ENCODE data around the gene FAM13A. TPM values are rescaled to one million over a fixed set of nuclear protein-coding genes. Genes with fewer than 3 reads are reported as not detected.

The FAM13A gene
- polyA plus RNA-seq, 1 of the 3 experiments (the other 2 are of a cell fraction): 0.67 TPM

DNA sequence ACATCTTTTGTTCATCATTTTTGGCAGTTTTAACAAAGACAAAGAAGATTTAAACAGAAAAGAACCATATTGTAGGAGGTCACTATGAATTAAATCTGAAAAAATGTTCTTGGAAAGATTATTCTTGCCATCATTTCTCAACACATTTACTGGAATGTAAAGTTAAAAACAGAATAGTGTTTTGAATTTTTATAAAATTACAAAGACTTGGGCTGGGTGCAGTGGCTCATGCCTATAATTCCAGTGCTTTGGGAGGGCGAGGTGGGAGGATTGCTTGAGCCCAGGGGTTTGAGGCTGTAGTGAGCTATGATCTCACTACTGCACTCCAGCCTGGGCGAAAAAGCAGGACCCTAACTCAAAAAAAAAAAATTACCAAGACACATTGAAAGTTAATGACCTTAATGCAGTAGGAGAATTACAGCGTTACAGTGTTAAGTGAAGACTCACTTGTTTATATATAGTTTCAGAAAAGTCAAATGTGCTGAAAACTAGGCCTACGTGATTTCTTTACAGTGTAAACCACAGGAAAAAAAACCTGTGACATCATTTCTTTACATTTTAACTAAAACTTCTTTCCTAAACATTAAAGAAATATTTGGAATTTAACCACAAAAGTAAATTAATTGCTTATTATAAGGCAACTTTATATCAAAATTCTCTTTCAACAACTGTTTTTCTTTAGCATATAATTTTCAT is 7.9 kb downstream of the FAM13A start:
- H3K79me2 ChIP-seq (ENCODE audit: insufficient read depth): no peaks in the 10 kb centered on the region
- ChIA-PET CTCF (no interaction called here), POLR2A (no interaction called here)
- H3K4me2 ChIP-seq: no peak overlapping the region
- H3K27me3 ChIP-seq (ENCODE audit: insufficient read depth): no peaks in the 10 kb centered on the region
- no peaks in the 10 kb centered on the region for H3K36me3 ChIP-seq (replicated peaks in 1 of 2; ENCODE audit: control insufficient read depth in 1 of 2, insufficient read depth in 2 of 2, low read length in 1 of 2)
- no peak for DNase-seq
- H3K9me2 ChIP-seq: no peaks in the 10 kb centered on the region
- H3K9me3 ChIP-seq: no peaks in the 10 kb centered on the region
- H3F3A ChIP-seq (replicated peaks; ENCODE audit: insufficient read depth): no peaks in the 10 kb centered on the region
- no peak overlapping the region for H3K4me3 ChIP-seq (ENCODE audit: low read depth in 2 of 2, low read length in 1 of 2)
- no peaks in the 10 kb centered on the region for H4K20me1 ChIP-seq (ENCODE audit: insufficient read depth)
- H3K27ac ChIP-seq (ENCODE audit: low read depth in 2 of 2, low read length in 1 of 2): no peak overlapping the region
- TF ChIP-seq EZH2phosphoT487 (IDR thresholded peaks at IDR 0.05; ENCODE audit: borderline replicate concordance, low read depth): no peak
- no peak for TF ChIP-seq RFX5 (IDR thresholded peaks at IDR 0.05; ENCODE audit: low read length)
- TF ChIP-seq, protein P1, sequence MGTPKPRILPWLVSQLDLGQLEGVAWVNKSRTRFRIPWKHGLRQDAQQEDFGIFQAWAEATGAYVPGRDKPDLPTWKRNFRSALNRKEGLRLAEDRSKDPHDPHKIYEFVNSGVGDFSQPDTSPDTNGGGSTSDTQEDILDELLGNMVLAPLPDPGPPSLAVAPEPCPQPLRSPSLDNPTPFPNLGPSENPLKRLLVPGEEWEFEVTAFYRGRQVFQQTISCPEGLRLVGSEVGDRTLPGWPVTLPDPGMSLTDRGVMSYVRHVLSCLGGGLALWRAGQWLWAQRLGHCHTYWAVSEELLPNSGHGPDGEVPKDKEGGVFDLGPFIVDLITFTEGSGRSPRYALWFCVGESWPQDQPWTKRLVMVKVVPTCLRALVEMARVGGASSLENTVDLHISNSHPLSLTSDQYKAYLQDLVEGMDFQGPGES (IDR thresholded peaks at IDR 0.05; ENCODE audit: low read depth, low read length): no peak
- no peak for TF ChIP-seq CHD2 (IDR thresholded peaks at IDR 0.05; ENCODE audit: low read length, partially characterized antibody)
- no peak for TF ChIP-seq POLR2AphosphoS5 (IDR thresholded peaks at IDR 0.05; ENCODE audit: low read depth, low read length)
- H2AFZ ChIP-seq (ENCODE audit: low read depth): no peak overlapping the region
- no peak overlapping the region for H3K9ac ChIP-seq
- 58% methylated on average over 4 of the region's 4 CpGs for WGBS (ENCODE audit: low lambda C conversion rate)
- no peaks in the 10 kb centered on the region for H3K4me1 ChIP-seq (ENCODE audit: control insufficient read depth in 1 of 2, insufficient read depth in 2 of 2, low read depth in 1 of 2, low read length in 1 of 2)

DNA sequence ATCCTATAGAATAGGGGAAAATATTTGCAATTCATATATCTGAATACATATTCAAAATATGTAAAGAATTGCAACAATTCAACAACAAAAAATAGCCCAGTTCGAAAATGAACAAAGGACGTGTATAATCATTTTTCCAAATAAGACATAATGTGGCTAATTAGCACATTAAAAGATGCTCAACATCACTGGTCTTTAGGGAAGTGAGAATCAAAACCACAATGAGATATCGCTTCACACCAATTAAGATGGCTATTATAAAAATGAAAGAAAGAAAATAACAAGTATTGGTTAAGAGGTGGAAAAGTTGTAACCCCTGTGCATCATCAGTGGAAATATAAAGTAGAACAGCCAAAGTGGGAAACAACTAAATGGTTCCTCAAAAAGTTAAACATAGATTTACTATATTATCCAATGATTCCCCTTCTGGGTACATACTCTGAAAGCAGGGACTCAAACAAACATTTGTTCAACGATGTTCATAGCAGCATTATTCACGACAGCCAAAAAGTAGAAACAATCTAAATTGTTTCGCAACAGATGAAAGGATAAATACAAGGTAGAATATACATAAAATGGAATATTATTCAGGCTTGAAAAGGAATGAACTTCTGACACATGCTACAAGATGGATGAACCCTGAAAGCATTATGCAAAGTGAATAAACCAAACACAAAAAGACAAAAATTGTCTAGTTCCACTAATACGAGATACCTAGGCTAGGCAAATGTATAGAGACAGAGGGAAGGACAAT is 12.7 kb downstream of the FAM13A start:
- POLR2A ChIA-PET: no interaction called here
- no peak overlapping the region for H3K4me2 ChIP-seq
- CTCF ChIA-PET: interaction anchor here (0.6 to 1.9 kb wide), 2 partner anchors 225 to 338 kb away, joined by 4 to 5 read pairs; no protein-coding TSS in a partner anchor
- H3K79me2 ChIP-seq (ENCODE audit: insufficient read depth): no peaks in the 10 kb centered on the region
- TF ChIP-seq FOSL2 (IDR thresholded peaks at IDR 0.05; ENCODE audit: borderline replicate concordance, low read depth) (no peak), FOXJ3 (CRISPR knock-in tag; IDR thresholded peaks at IDR 0.05) (no peak), GATA2 (CRISPR knock-in tag; IDR thresholded peaks at IDR 0.05) (no peak), EP300 (IDR thresholded peaks at IDR 0.05; ENCODE audit: borderline replicate concordance in 1 of 2, low read depth in 1 of 2, low read length in 1 of 2) (no peak), CHD2 (IDR thresholded peaks at IDR 0.05; ENCODE audit: low read length, partially characterized antibody) (no peak), MEF2A (IDR thresholded peaks at IDR 0.05; ENCODE audit: borderline replicate concordance, low read depth) (no peak), NRF1 (IDR thresholded peaks at IDR 0.05; ENCODE audit: low read depth, low read length) (no peak), RFX5 (IDR thresholded peaks at IDR 0.05; ENCODE audit: low read length) (no peak), RAD21 (IDR thresholded peaks at IDR 0.05; ENCODE audit: low read length) (no peak), TCF12 (IDR thresholded peaks at IDR 0.05) (no peak), GABPA (IDR thresholded peaks at IDR 0.05; ENCODE audit: low read depth) (no peak), POLR2AphosphoS5 (IDR thresholded peaks at IDR 0.05; ENCODE audit: low read depth, low read length) (no peak), ELF1 (IDR thresholded peaks at IDR 0.05) (no peak)
- TF ChIP-seq, protein P2, sequence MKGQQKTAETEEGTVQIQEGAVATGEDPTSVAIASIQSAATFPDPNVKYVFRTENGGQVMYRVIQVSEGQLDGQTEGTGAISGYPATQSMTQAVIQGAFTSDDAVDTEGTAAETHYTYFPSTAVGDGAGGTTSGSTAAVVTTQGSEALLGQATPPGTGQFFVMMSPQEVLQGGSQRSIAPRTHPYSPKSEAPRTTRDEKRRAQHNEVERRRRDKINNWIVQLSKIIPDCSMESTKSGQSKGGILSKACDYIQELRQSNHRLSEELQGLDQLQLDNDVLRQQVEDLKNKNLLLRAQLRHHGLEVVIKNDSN (IDR thresholded peaks at IDR 0.05; ENCODE audit: borderline replicate concordance, low read depth): no peak
- TF ChIP-seq, protein P1 (IDR thresholded peaks at IDR 0.05; ENCODE audit: low read depth, low read length): no peak
- TF ChIP-seq, protein P3, sequence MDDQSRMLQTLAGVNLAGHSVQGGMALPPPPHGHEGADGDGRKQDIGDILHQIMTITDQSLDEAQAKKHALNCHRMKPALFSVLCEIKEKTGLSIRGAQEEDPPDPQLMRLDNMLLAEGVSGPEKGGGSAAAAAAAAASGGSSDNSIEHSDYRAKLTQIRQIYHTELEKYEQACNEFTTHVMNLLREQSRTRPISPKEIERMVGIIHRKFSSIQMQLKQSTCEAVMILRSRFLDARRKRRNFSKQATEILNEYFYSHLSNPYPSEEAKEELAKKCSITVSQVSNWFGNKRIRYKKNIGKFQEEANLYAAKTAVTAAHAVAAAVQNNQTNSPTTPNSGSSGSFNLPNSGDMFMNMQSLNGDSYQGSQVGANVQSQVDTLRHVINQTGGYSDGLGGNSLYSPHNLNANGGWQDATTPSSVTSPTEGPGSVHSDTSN (IDR thresholded peaks at IDR 0.05): no peak
- DNase-seq: no peak
- no peak overlapping the region for H2AFZ ChIP-seq (ENCODE audit: low read depth)
- no peaks in the 10 kb centered on the region for H3K9me3 ChIP-seq
- no peaks in the 10 kb centered on the region for H3K36me3 ChIP-seq (replicated peaks in 1 of 2; ENCODE audit: control insufficient read depth in 1 of 2, insufficient read depth in 2 of 2, low read length in 1 of 2)
- whole genome bisulfite sequencing (ENCODE audit: low lambda C conversion rate): 67% methylated on average over 7 of the region's 7 CpGs
- H3K27ac ChIP-seq (ENCODE audit: low read depth in 2 of 2, low read length in 1 of 2): no peak overlapping the region
- H3K4me3 ChIP-seq (ENCODE audit: low read depth in 2 of 2, low read length in 1 of 2): no peak overlapping the region
- H3K9me2 ChIP-seq: no peaks in the 10 kb centered on the region
- H3K27me3 ChIP-seq (ENCODE audit: insufficient read depth): no peaks in the 10 kb centered on the region
- no peak overlapping the region for H3K9ac ChIP-seq
- H3K4me1 ChIP-seq (ENCODE audit: control insufficient read depth in 1 of 2, insufficient read depth in 2 of 2, low read depth in 1 of 2, low read length in 1 of 2): no peaks in the 10 kb centered on the region
- no peaks in the 10 kb centered on the region for H3F3A ChIP-seq (replicated peaks; ENCODE audit: insufficient read depth)
- no peaks in the 10 kb centered on the region for H4K20me1 ChIP-seq (ENCODE audit: insufficient read depth)
